NT2/D1 (cell line): ENCODE results near the gene SLC1A2.

ENCODE experiments used
- SUZ12 ChIP-seq: IDR thresholded peaks from 2 replicates; pipeline ENCODE4 v1.6.1; 2011; ENCODE audit not compliant: insufficient read length, insufficient read depth; ENCODE audit errors: extremely low read depth
- YY1 ChIP-seq: IDR thresholded peaks from 2 replicates; pipeline ENCODE4 v1.6.1; 2011; ENCODE audit not compliant: insufficient read length, insufficient read depth
- ZNF274 ChIP-seq: IDR thresholded peaks from 2 replicates; pipeline ENCODE4 v1.6.1; 2011; ENCODE audit warnings: mild to moderate bottlenecking, low read depth, low read length

DNA sequence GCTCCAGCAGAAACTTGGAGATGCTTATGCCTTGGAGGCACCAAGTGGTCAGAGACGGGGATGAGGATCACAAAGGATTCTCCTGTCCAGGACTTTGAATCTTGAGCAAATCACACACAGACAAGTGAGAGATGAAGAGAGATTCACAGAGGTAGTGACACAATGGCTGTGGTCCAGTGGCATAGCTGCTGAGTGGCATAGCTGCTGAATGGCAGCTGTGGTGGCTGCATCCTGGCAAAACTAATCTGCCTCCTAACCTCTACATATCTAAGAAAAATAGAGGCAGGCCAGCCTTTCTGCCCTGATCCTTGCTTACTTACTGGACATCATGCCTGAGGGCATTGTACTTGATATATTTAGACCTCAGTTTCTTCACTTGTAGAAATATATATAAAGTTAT is 177.8 kb downstream of the SLC1A2 start:
- TF ChIP-seq SUZ12, result no peak
- TF ChIP-seq YY1, result no peak
- no peak for TF ChIP-seq ZNF274
